Endothelial cell of umbilical vein (primary cell): Measurements from ENCODE around the gene CENPW. TPM values are rescaled to one million over a fixed set of nuclear protein-coding genes. Genes with fewer than 3 reads are reported as not detected.

ENCODE experiments used
- BruUV-seq: library from RNA; stranded (reverse); fragments of 400-500 nt; replicated peaks from 2 replicates; lab custom pipeline; 2021; lab: Mats Ljungman, UMichigan
- CTCF ChIA-PET: fragments of 300-600, 350-600 bp; sonication (Branson Sonifier 250); formaldehyde crosslinking; loops from one replicate; lab custom pipeline; 2021; ENCODE audit warnings: antibody characterized with exemption, inconsistent platforms; lab: Charles Lee
- POLR2A ChIA-PET: fragments of 300-600, 350-600 bp; sonication (Branson Sonifier 250); formaldehyde crosslinking; loops from one replicate; lab custom pipeline; 2021; ENCODE audit warnings: antibody characterized with exemption, inconsistent platforms; lab: Charles Lee
- DNase-seq: peaks from one replicate; pipeline ENCODE4 v3.0.0-alpha.2; 2011; ENCODE audit warnings: low read depth, low spot score
- FAIRE-seq: peaks from 2 replicates; lab custom pipeline; 2011; peaks lifted over from hg19 to GRCh38; lab: Jason Lieb, UNC
- H2AFZ ChIP-seq: 2 replicates; pipeline ENCODE4 v1.6.0; 2012; ENCODE audit warnings: low read depth, low read length, control low read depth, inconsistent platforms
- H3K27ac ChIP-seq: 2 replicates; pipeline ENCODE4 v1.5.1; 2011; ENCODE audit warnings: low read depth, mild to moderate bottlenecking, control low read depth, low read length, moderate library complexity; ENCODE audit not compliant: insufficient read depth
- H3K27me3 ChIP-seq, 2 experiments: 2 replicates each; pipeline versions ENCODE4 v1.6.0 to v1.6.1; 2011; ENCODE audit warnings: low read length in 2 of 2, mixed read lengths in 1 of 2; ENCODE audit not compliant: control insufficient read depth in 2 of 2, insufficient read depth in 2 of 2
- H3K36me3 ChIP-seq, 2 experiments: 2 replicates in 1 of 2; 3 replicates in 1 of 2; pipeline ENCODE4 v1.5.1; 2011; ENCODE audit warnings: low read length in 2 of 2, mild to moderate bottlenecking in 1 of 2, moderate library complexity in 1 of 2; ENCODE audit not compliant: control insufficient read depth in 2 of 2, insufficient read depth in 2 of 2; ENCODE audit errors: extremely low read depth in 1 of 2
- H3K4me1 ChIP-seq: 3 replicates; pipeline ENCODE4 v1.5.1; 2011; ENCODE audit warnings: mild to moderate bottlenecking, low read length; ENCODE audit not compliant: control insufficient read depth, insufficient read depth; ENCODE audit errors: extremely low read depth
- H3K4me2 ChIP-seq: 2 replicates; pipeline ENCODE4 v1.6.1; 2011; ENCODE audit warnings: low read length, control low read depth, mixed read lengths; ENCODE audit not compliant: insufficient read depth
- H3K4me3 ChIP-seq, 3 experiments: fragments of 200-600 bp in 1 of 3; sonication (generic), shearing (Covaris generic) in 1 of 3; replicated peaks in 1 of 3; 2 replicates each; pipeline ENCODE4 v1.5.1; 2011 to 2016; ENCODE audit warnings: control low read depth in 3 of 3, low read length in 3 of 3, mild to moderate bottlenecking in 2 of 3, inconsistent platforms in 1 of 3, low read depth in 1 of 3, moderate library complexity in 1 of 3; ENCODE audit not compliant: insufficient read depth in 1 of 3
- H3K79me2 ChIP-seq: 2 replicates; pipeline ENCODE4 v1.6.0; 2012; ENCODE audit warnings: low read length, inconsistent platforms; ENCODE audit not compliant: control insufficient read depth, insufficient read depth
- H3K9ac ChIP-seq: replicated peaks from 2 replicates; pipeline ENCODE3; 2011; ENCODE audit warnings: low read length, control low read depth; ENCODE audit not compliant: insufficient read depth; ENCODE audit errors: extremely low read depth
- H3K9me1 ChIP-seq: replicated peaks from 3 replicates; pipeline ENCODE4 v1.6.0; 2011; ENCODE audit warnings: mild to moderate bottlenecking, low read length; ENCODE audit not compliant: control insufficient read depth, insufficient read depth; ENCODE audit errors: extremely low read depth
- H3K9me3 ChIP-seq: replicated peaks from 2 replicates; pipeline ENCODE4 v1.5.1; 2012; ENCODE audit warnings: low read length, inconsistent platforms; ENCODE audit not compliant: control insufficient read depth, insufficient read depth
- H4K20me1 ChIP-seq: replicated peaks from 2 replicates; pipeline ENCODE3; 2011; ENCODE audit warnings: mild to moderate bottlenecking, low read length; ENCODE audit not compliant: control insufficient read depth, insufficient read depth; ENCODE audit errors: extremely low read depth
- CTCF ChIP-seq, 2 donors: IDR thresholded peaks; 1 replicate in 1 of 2; 2 replicates in 1 of 2; pipeline ENCODE4 v1.5.1; 2011; ENCODE audit warnings: low read length in 2 of 2, mild to moderate bottlenecking in 2 of 2, moderate library complexity in 2 of 2, control low read depth in 1 of 2, inconsistent platforms in 1 of 2, low read depth in 1 of 2; ENCODE audit not compliant: insufficient read depth in 1 of 2; ENCODE audit errors: extremely low read depth in 1 of 2
- EZH2 ChIP-seq: IDR thresholded peaks from 2 replicates; pipeline ENCODE4 v1.6.1; 2012; ENCODE audit warnings: borderline replicate concordance, low read depth, mild to moderate bottlenecking, moderate library complexity, low read length, inconsistent platforms; ENCODE audit not compliant: severe bottlenecking
- FOS ChIP-seq: IDR thresholded peaks from 2 replicates; pipeline ENCODE4 v1.6.1; 2011; ENCODE audit warnings: mild to moderate bottlenecking, low read length, moderate library complexity, borderline replicate concordance; ENCODE audit not compliant: insufficient read depth
- GATA2 ChIP-seq: IDR thresholded peaks from 2 replicates; pipeline ENCODE4 v1.7.0; 2011; ENCODE audit warnings: low read depth, mild to moderate bottlenecking, moderate library complexity, mixed read lengths, low read length; ENCODE audit not compliant: insufficient read length, insufficient read depth
- JUN ChIP-seq: IDR thresholded peaks from 2 replicates; pipeline ENCODE4 v1.6.1; 2011; ENCODE audit warnings: borderline replicate concordance, low read depth; ENCODE audit not compliant: insufficient read length, insufficient read depth
- MAX ChIP-seq: IDR thresholded peaks from 2 replicates; pipeline ENCODE4 v1.6.1; 2011; ENCODE audit not compliant: insufficient read depth, insufficient read length
- MYC ChIP-seq: IDR thresholded peaks from one replicate; pipeline ENCODE4 v1.6.1; 2011; ENCODE audit warnings: mild to moderate bottlenecking, low read depth, low read length
- POLR2A ChIP-seq: IDR thresholded peaks from 2 replicates; pipeline ENCODE4 v1.6.1; 2012; ENCODE audit warnings: low read depth, mild to moderate bottlenecking, control low read depth, low read length
- POLR2AphosphoS5 ChIP-seq: IDR thresholded peaks from 2 replicates; pipeline ENCODE4 v1.6.1; 2012; ENCODE audit warnings: low read depth, mild to moderate bottlenecking, control low read depth, low read length, moderate library complexity; ENCODE audit not compliant: insufficient read depth
- dilution Hi-C: fragments of 300-500 bp; cut with MboI; formaldehyde crosslinking; loops from one replicate; pipeline ENCODE4 v1.15.0; 2019; ENCODE audit warnings: low sequenced_read_pairs; ENCODE audit not compliant: extremely low pct_ligation_motif_present
- intact Hi-C: fragments of 100-400 bp; cut with micrococcal nuclease; formaldehyde crosslinking; loops from one replicate; pipeline ENCODE4 v1.10.0; 2022
- polyA plus RNA-seq, 4 experiments: library from polyadenylated mRNA; depleted of rRNA in 3 of 4; stranded (reverse) in 3 of 4; unstranded in 1 of 4; fragments of >200 nt; gene quantifications; 2 replicates each; pipeline versions ENCODE4 v1.2.1 to v1.2.3, GENCODE V29; 2011 to 2012; ENCODE audit warnings: missing spikeins in 1 of 4
- total RNA-seq: library from RNA; stranded (reverse); gene quantifications from 2 replicates; pipeline ENCODE4 v1.2.3, GENCODE V29; 2021

CENPW gene
- total and polyA plus RNA-seq, 2 donors (not counting 3 experiments of a cell fraction or from before 2014, with no cell fraction given) = 16.9 to 85.8 TPM

GRCh38 chr6:126313941-126314340 lies 26.0 kb upstream of the CENPW start:
- no TSS peak for BruUV-seq
- H3K4me1 ChIP-seq = no peaks in the 10 kb centered on the region
- ChIA-PET POLR2A (no interaction called here), CTCF (interaction anchor here (0.8 to 1.4 kb wide), 2 partner anchors 138 to 343 kb away, joined by 4 to 6 read pairs; no protein-coding TSS in a partner anchor)
- H3K27ac ChIP-seq = no peak overlapping the region
- no peak for TF ChIP-seq GATA2
- no peak for TF ChIP-seq MAX
- TF ChIP-seq FOS = no peak
- no peak for TF ChIP-seq JUN
- TF ChIP-seq POLR2A = no peak
- TF ChIP-seq CTCF (IDR thresholded peaks at IDR 0.05; ENCODE audit: extremely low read depth in 1 of 2, insufficient read depth in 1 of 2, low read depth in 1 of 2, low read length in 2 of 2) = no peak
- no peak for TF ChIP-seq POLR2AphosphoS5
- no peak for TF ChIP-seq EZH2
- TF ChIP-seq MYC = no peak
- no peaks in the 10 kb centered on the region for H3K9me1 ChIP-seq
- dilution Hi-C loops = no loop called here
- no peaks in the 10 kb centered on the region for H3K36me3 ChIP-seq
- no peak overlapping the region for H2AFZ ChIP-seq
- H3K9ac ChIP-seq = no peak overlapping the region
- no peaks in the 10 kb centered on the region for H3K27me3 ChIP-seq
- H3K9me3 ChIP-seq = no peaks in the 10 kb centered on the region
- no peak overlapping the region for H3K4me2 ChIP-seq
- DNase-seq (no peak), FAIRE-seq (no peak)
- intact Hi-C loops = no loop called here
- H4K20me1 ChIP-seq = no peaks in the 10 kb centered on the region
- no peaks in the 10 kb centered on the region for H3K79me2 ChIP-seq
- no peak overlapping the region for H3K4me3 ChIP-seq
